Testis (tissue), 2 donors: ENCODE measurements around the gene CCSER1.

Source experiments
- POLR2A ChIP-seq: fragments of 450-650 bp; IDR thresholded peaks from one replicate; pipeline ENCODE4 v1.6.1; 2017; ENCODE audit warnings: antibody characterized with exemption, mild to moderate bottlenecking, moderate library complexity
- TF ChIP-seq, protein P1 (sequence below), 3 experiments: fragments of 450-650 bp in 2 of 3; fragments of 200-600 bp in 1 of 3; sonication (generic) in 1 of 3; IDR thresholded peaks; one replicate each; pipeline ENCODE4 v1.5.1; 2016 to 2019; ENCODE audit warnings: antibody characterized with exemption in 3 of 3, mild to moderate bottlenecking in 2 of 3, moderate library complexity in 1 of 3

DNA sequence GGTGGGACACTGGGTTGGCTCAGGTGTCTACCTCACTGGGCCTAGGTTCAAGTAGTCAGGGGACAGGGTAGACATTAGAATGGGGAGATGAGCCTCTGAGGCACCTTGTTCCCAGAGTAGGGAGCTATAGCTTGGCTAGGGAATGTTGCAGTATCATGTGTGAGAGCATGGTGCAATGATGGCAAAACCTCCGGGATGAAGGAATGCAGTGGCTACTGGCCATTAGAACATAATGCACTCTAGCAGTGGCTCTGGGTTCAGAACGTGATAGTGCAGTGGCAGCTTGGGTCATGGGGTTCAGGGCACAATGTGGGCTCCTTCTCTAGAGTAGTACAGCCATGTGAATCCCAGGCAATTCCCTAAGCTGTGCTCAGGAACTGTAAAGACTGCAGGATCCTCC lies 471.5 kb downstream of the CCSER1 start:
- TF ChIP-seq, protein P1, sequence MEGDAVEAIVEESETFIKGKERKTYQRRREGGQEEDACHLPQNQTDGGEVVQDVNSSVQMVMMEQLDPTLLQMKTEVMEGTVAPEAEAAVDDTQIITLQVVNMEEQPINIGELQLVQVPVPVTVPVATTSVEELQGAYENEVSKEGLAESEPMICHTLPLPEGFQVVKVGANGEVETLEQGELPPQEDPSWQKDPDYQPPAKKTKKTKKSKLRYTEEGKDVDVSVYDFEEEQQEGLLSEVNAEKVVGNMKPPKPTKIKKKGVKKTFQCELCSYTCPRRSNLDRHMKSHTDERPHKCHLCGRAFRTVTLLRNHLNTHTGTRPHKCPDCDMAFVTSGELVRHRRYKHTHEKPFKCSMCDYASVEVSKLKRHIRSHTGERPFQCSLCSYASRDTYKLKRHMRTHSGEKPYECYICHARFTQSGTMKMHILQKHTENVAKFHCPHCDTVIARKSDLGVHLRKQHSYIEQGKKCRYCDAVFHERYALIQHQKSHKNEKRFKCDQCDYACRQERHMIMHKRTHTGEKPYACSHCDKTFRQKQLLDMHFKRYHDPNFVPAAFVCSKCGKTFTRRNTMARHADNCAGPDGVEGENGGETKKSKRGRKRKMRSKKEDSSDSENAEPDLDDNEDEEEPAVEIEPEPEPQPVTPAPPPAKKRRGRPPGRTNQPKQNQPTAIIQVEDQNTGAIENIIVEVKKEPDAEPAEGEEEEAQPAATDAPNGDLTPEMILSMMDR (IDR thresholded peaks at IDR 0.05), result no peak
- no peak for TF ChIP-seq POLR2A
